Measurements from ENCODE around the gene TCN1. TPM values are rescaled to one million over a fixed set of nuclear protein-coding genes. Genes with fewer than 3 reads are reported as not detected.

Gene TCN1
- total and polyA plus RNA-seq, 9 of the 15 experiments (the other 6 are each of a cell fraction or from before 2014, with no cell fraction given): 0.63 to 25.9 (median 8.0) TPM

DNA sequence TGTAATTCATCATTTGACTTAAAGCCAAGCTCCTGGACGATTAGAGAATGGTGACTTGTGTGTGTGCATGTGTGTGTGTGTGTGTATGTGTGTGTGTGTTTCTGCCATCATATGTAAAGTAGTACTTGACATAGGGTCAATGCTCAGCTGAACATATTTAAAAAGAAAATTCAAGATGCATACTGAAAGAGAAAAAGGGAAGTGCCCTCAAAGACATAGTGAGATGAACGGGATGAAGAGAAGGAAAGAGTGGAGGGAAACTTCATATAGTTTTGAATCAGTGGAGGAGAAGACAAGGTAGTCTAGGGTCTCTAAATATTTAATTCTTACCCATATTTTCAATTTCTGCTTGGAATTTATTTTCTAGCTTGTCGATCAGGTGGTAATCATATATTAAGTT, 4.0 kb downstream of the TCN1 start (continued):
- TF ChIP-seq, protein P1, sequence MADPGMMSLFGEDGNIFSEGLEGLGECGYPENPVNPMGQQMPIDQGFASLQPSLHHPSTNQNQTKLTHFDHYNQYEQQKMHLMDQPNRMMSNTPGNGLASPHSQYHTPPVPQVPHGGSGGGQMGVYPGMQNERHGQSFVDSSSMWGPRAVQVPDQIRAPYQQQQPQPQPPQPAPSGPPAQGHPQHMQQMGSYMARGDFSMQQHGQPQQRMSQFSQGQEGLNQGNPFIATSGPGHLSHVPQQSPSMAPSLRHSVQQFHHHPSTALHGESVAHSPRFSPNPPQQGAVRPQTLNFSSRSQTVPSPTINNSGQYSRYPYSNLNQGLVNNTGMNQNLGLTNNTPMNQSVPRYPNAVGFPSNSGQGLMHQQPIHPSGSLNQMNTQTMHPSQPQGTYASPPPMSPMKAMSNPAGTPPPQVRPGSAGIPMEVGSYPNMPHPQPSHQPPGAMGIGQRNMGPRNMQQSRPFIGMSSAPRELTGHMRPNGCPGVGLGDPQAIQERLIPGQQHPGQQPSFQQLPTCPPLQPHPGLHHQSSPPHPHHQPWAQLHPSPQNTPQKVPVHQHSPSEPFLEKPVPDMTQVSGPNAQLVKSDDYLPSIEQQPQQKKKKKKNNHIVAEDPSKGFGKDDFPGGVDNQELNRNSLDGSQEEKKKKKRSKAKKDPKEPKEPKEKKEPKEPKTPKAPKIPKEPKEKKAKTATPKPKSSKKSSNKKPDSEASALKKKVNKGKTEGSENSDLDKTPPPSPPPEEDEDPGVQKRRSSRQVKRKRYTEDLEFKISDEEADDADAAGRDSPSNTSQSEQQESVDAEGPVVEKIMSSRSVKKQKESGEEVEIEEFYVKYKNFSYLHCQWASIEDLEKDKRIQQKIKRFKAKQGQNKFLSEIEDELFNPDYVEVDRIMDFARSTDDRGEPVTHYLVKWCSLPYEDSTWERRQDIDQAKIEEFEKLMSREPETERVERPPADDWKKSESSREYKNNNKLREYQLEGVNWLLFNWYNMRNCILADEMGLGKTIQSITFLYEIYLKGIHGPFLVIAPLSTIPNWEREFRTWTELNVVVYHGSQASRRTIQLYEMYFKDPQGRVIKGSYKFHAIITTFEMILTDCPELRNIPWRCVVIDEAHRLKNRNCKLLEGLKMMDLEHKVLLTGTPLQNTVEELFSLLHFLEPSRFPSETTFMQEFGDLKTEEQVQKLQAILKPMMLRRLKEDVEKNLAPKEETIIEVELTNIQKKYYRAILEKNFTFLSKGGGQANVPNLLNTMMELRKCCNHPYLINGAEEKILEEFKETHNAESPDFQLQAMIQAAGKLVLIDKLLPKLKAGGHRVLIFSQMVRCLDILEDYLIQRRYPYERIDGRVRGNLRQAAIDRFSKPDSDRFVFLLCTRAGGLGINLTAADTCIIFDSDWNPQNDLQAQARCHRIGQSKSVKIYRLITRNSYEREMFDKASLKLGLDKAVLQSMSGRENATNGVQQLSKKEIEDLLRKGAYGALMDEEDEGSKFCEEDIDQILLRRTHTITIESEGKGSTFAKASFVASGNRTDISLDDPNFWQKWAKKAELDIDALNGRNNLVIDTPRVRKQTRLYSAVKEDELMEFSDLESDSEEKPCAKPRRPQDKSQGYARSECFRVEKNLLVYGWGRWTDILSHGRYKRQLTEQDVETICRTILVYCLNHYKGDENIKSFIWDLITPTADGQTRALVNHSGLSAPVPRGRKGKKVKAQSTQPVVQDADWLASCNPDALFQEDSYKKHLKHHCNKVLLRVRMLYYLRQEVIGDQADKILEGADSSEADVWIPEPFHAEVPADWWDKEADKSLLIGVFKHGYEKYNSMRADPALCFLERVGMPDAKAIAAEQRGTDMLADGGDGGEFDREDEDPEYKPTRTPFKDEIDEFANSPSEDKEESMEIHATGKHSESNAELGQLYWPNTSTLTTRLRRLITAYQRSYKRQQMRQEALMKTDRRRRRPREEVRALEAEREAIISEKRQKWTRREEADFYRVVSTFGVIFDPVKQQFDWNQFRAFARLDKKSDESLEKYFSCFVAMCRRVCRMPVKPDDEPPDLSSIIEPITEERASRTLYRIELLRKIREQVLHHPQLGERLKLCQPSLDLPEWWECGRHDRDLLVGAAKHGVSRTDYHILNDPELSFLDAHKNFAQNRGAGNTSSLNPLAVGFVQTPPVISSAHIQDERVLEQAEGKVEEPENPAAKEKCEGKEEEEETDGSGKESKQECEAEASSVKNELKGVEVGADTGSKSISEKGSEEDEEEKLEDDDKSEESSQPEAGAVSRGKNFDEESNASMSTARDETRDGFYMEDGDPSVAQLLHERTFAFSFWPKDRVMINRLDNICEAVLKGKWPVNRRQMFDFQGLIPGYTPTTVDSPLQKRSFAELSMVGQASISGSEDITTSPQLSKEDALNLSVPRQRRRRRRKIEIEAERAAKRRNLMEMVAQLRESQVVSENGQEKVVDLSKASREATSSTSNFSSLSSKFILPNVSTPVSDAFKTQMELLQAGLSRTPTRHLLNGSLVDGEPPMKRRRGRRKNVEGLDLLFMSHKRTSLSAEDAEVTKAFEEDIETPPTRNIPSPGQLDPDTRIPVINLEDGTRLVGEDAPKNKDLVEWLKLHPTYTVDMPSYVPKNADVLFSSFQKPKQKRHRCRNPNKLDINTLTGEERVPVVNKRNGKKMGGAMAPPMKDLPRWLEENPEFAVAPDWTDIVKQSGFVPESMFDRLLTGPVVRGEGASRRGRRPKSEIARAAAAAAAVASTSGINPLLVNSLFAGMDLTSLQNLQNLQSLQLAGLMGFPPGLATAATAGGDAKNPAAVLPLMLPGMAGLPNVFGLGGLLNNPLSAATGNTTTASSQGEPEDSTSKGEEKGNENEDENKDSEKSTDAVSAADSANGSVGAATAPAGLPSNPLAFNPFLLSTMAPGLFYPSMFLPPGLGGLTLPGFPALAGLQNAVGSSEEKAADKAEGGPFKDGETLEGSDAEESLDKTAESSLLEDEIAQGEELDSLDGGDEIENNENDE (IDR thresholded peaks at IDR 0.05; ENCODE audit: low read depth, low read length): no peak
- no peak for TF ChIP-seq HDAC2 (IDR thresholded peaks at IDR 0.05)
- TF ChIP-seq, protein P2, sequence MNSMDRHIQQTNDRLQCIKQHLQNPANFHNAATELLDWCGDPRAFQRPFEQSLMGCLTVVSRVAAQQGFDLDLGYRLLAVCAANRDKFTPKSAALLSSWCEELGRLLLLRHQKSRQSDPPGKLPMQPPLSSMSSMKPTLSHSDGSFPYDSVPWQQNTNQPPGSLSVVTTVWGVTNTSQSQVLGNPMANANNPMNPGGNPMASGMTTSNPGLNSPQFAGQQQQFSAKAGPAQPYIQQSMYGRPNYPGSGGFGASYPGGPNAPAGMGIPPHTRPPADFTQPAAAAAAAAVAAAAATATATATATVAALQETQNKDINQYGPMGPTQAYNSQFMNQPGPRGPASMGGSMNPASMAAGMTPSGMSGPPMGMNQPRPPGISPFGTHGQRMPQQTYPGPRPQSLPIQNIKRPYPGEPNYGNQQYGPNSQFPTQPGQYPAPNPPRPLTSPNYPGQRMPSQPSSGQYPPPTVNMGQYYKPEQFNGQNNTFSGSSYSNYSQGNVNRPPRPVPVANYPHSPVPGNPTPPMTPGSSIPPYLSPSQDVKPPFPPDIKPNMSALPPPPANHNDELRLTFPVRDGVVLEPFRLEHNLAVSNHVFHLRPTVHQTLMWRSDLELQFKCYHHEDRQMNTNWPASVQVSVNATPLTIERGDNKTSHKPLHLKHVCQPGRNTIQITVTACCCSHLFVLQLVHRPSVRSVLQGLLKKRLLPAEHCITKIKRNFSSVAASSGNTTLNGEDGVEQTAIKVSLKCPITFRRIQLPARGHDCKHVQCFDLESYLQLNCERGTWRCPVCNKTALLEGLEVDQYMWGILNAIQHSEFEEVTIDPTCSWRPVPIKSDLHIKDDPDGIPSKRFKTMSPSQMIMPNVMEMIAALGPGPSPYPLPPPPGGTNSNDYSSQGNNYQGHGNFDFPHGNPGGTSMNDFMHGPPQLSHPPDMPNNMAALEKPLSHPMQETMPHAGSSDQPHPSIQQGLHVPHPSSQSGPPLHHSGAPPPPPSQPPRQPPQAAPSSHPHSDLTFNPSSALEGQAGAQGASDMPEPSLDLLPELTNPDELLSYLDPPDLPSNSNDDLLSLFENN (IDR thresholded peaks at IDR 0.05; ENCODE audit: low read depth in 2 of 2, low read length in 2 of 2): no peak

All from K562 (cell line).